ENCODE measurements around the gene DHCR7. TPM values are rescaled to one million over a fixed set of nuclear protein-coding genes. Genes with fewer than 3 reads are reported as not detected.

The DHCR7 gene
- 84.4 TPM for polyA plus RNA-seq (2012; ENCODE audit: insufficient read depth, insufficient read length)

- H3K4me3 ChIP-seq (ENCODE audit: low read length), result peak within 1 kb of the TSS; percentile 94
- DNase-seq (ENCODE audit: low read depth, low spot score), result peak; percentile 91
Measured at GRCh38 chr11:71448257-71449171, at the start of gene DHCR7. Gene DHCR7 (minus strand): TSS chr11:71448393. CDS start chr11:71444952, 3,441 bp downstream.

GRCh38 chr11:71496421-71496820 lies 48.2 kb upstream of the DHCR7 start:
- DNase-seq (ENCODE audit: low read depth, low spot score), result no peak

GRCh38 chr11:71495286-71496230 lies 47.4 kb upstream of the DHCR7 start:
- no peak overlapping the region for H3K4me3 ChIP-seq (ENCODE audit: low read length)
- no peak for DNase-seq (ENCODE audit: low read depth, low spot score)

More at GRCh38 chr11:71496421-71496820, 48.2 kb upstream of the DHCR7 start:
- no peak overlapping the region for H3K4me3 ChIP-seq (ENCODE audit: low read length)

- no peak overlapping the region for H3K4me3 ChIP-seq (ENCODE audit: low read length)
- no peak for DNase-seq (ENCODE audit: low read depth, low spot score)
Measured at GRCh38 chr11:71491940-71492339, 43.7 kb upstream of the DHCR7 start.

- no peak overlapping the region for H3K4me3 ChIP-seq (ENCODE audit: low read length)
- no peak for DNase-seq (ENCODE audit: low read depth, low spot score)
Measured at GRCh38 chr11:71491531-71491930, 43.3 kb upstream of the DHCR7 start.

- H3K4me3 ChIP-seq (ENCODE audit: low read length), result no peak overlapping the region
- no peak for DNase-seq (ENCODE audit: low read depth, low spot score)
Measured at GRCh38 chr11:71490731-71491390, 42.7 kb upstream of the DHCR7 start.

GRCh38 chr11:71490044-71490730 lies 42.0 kb upstream of the DHCR7 start:
- no peak for DNase-seq (ENCODE audit: low read depth, low spot score)
- H3K4me3 ChIP-seq (ENCODE audit: low read length), result no peak overlapping the region

- H3K4me3 ChIP-seq (ENCODE audit: low read length), result no peak overlapping the region
- no peak for DNase-seq (ENCODE audit: low read depth, low spot score)
Measured at GRCh38 chr11:71489311-71490043, 41.3 kb upstream of the DHCR7 start.

- H3K4me3 ChIP-seq (ENCODE audit: low read length), result no peak overlapping the region
- DNase-seq (ENCODE audit: low read depth, low spot score), result no peak
Measured at GRCh38 chr11:71488681-71489270, 40.6 kb upstream of the DHCR7 start.

- no peak overlapping the region for H3K4me3 ChIP-seq (ENCODE audit: low read length)
- no peak for DNase-seq (ENCODE audit: low read depth, low spot score)
Measured at GRCh38 chr11:71486320-71486719, 38.1 kb upstream of the DHCR7 start.

GRCh38 chr11:71485466-71485865 lies 37.3 kb upstream of the DHCR7 start:
- no peak for DNase-seq (ENCODE audit: low read depth, low spot score)
- no peak overlapping the region for H3K4me3 ChIP-seq (ENCODE audit: low read length)

GRCh38 chr11:71485063-71485399 lies 36.8 kb upstream of the DHCR7 start:
- no peak for DNase-seq (ENCODE audit: low read depth, low spot score)
- H3K4me3 ChIP-seq (ENCODE audit: low read length), result no peak overlapping the region

GRCh38 chr11:71484248-71485062 lies 36.3 kb upstream of the DHCR7 start:
- DNase-seq (ENCODE audit: low read depth, low spot score), result no peak
- no peak overlapping the region for H3K4me3 ChIP-seq (ENCODE audit: low read length)

- H3K4me3 ChIP-seq (ENCODE audit: low read length), result no peak overlapping the region
- no peak for DNase-seq (ENCODE audit: low read depth, low spot score)
Measured at GRCh38 chr11:71483692-71484091, 35.5 kb upstream of the DHCR7 start.

- H3K4me3 ChIP-seq (ENCODE audit: low read length), result no peak overlapping the region
Measured at GRCh38 chr11:71482746-71483364, 34.7 kb upstream of the DHCR7 start.

GRCh38 chr11:71482216-71482615 lies 34.0 kb upstream of the DHCR7 start:
- H3K4me3 ChIP-seq (ENCODE audit: low read length), result no peak overlapping the region
- no peak for DNase-seq (ENCODE audit: low read depth, low spot score)

More at GRCh38 chr11:71482746-71483364, 34.7 kb upstream of the DHCR7 start:
- no peak for DNase-seq (ENCODE audit: low read depth, low spot score)
